Measurements from ENCODE around the gene SULF2. TPM values are rescaled to one million over a fixed set of nuclear protein-coding genes. Genes with fewer than 3 reads are reported as not detected.

The SULF2 gene
- total RNA-seq, 1 donor from 2014 or later: 22.9 TPM

GRCh38 chr20:47801759-47802158, 16.5 kb upstream of the SULF2 start:
- H3K4me1 Mint-ChIP-seq: peaks cover 27% of the 10 kb centered on the region
- DNase-seq (ENCODE audit: low read depth, low spot score): no peak
- H3K36me3 Mint-ChIP-seq (ENCODE audit: low read depth): no peaks in the 10 kb centered on the region
- H3K27me3 Mint-ChIP-seq (ENCODE audit: low read depth): peaks cover 2% of the 10 kb centered on the region
- no peak overlapping the region for H3K27ac Mint-ChIP-seq (ENCODE audit: unreplicated experiment)
- no peak for TF ChIP-seq CTCF (conservative IDR thresholded peaks at IDR 0.05)
- H3K4me3 Mint-ChIP-seq: no peak overlapping the region
- H3K9me3 Mint-ChIP-seq: no peaks in the 10 kb centered on the region

- TF ChIP-seq CTCF (conservative IDR thresholded peaks at IDR 0.05): no peak
- DNase-seq (ENCODE audit: low read depth, low spot score): no peak
- Mint-ChIP-seq H3K4me1 (peaks cover 27% of the 10 kb centered on the region), H3K36me3 (ENCODE audit: low read depth) (no peaks in the 10 kb centered on the region), H3K27ac (ENCODE audit: unreplicated experiment) (no peak overlapping the region), H3K27me3 (ENCODE audit: low read depth) (peaks cover 2% of the 10 kb centered on the region), H3K9me3 (no peaks in the 10 kb centered on the region), H3K4me3 (no peak overlapping the region)
These were observed 15.8 kb upstream of the SULF2 start for GRCh38 chr20:47801079-47801478.

- H3K9me3 Mint-ChIP-seq: no peaks in the 10 kb centered on the region
- TF ChIP-seq CTCF (conservative IDR thresholded peaks at IDR 0.05): no peak
- H3K36me3 Mint-ChIP-seq (ENCODE audit: low read depth): no peaks in the 10 kb centered on the region
- no peak for DNase-seq (ENCODE audit: low read depth, low spot score)
- no peak overlapping the region for H3K27ac Mint-ChIP-seq (ENCODE audit: unreplicated experiment)
- no peak overlapping the region for H3K4me3 Mint-ChIP-seq
- peaks cover 4% of the 10 kb centered on the region for H3K27me3 Mint-ChIP-seq (ENCODE audit: low read depth)
- H3K4me1 Mint-ChIP-seq: peaks cover 30% of the 10 kb centered on the region
These were observed 15.3 kb upstream of the SULF2 start for GRCh38 chr20:47800623-47801022.

GRCh38 chr20:47799116-47799715, 13.9 kb upstream of the SULF2 start:
- Mint-ChIP-seq H3K4me1 (peaks cover 16% of the 10 kb centered on the region), H3K27me3 (ENCODE audit: low read depth) (peaks cover 2% of the 10 kb centered on the region), H3K27ac (ENCODE audit: unreplicated experiment) (no peak overlapping the region), H3K36me3 (ENCODE audit: low read depth) (no peaks in the 10 kb centered on the region), H3K9me3 (no peaks in the 10 kb centered on the region), H3K4me3 (no peak overlapping the region)
- no peak for TF ChIP-seq CTCF (conservative IDR thresholded peaks at IDR 0.05)
- DNase-seq (ENCODE audit: low read depth, low spot score): no peak

- no peak overlapping the region for H3K4me3 Mint-ChIP-seq
- peaks cover 9% of the 10 kb centered on the region for H3K4me1 Mint-ChIP-seq
- H3K36me3 Mint-ChIP-seq (ENCODE audit: low read depth): no peaks in the 10 kb centered on the region
- no peaks in the 10 kb centered on the region for H3K9me3 Mint-ChIP-seq
- no peak overlapping the region for H3K27ac Mint-ChIP-seq (ENCODE audit: unreplicated experiment)
- TF ChIP-seq CTCF (conservative IDR thresholded peaks at IDR 0.05): no peak
- no peak for DNase-seq (ENCODE audit: low read depth, low spot score)
- H3K27me3 Mint-ChIP-seq (ENCODE audit: low read depth): peaks cover 4% of the 10 kb centered on the region
These were observed 11.7 kb upstream of the SULF2 start for GRCh38 chr20:47796971-47797370.
